ENCODE results near the gene PNLIPRP1. TPM values are rescaled to one million over a fixed set of nuclear protein-coding genes. Genes with fewer than 3 reads are reported as not detected.

PNLIPRP1 gene
- not detected in 3 replicates for total RNA-seq
- long read RNA-seq = 0 reads

- H3K4me3 Mint-ChIP-seq (ENCODE audit: unreplicated experiment) = no peak within 1 kb of the TSS
- no peak for DNase-seq (ENCODE audit: low spot score)
- no peaks in the 10 kb centered on the region for H3K9me3 Mint-ChIP-seq (ENCODE audit: low read depth)
- no peak for TF ChIP-seq CTCF (IDR thresholded peaks at IDR 0.05)
- H3K27ac Mint-ChIP-seq (ENCODE audit: unreplicated experiment) = no peak within 1 kb of the TSS
- H3K4me1 Mint-ChIP-seq (ENCODE audit: low read depth) = no peaks in the 10 kb centered on the region
- peaks cover 6% of the 10 kb centered on the region for H3K27me3 Mint-ChIP-seq (ENCODE audit: low read depth)
- no peaks in the 10 kb centered on the region for H3K36me3 Mint-ChIP-seq (ENCODE audit: low read depth)
These were observed at the start of gene PNLIPRP1 for GRCh38 chr10:116590590-116591444. PNLIPRP1 (plus strand) TSS chr10:116590959; CDS start chr10:116591130, 171 bp downstream.

GRCh38 chr10:116542007-116542677 is 48.6 kb upstream of the PNLIPRP1 start:
- Mint-ChIP-seq H3K27me3 (ENCODE audit: low read depth) (peaks cover 4% of the 10 kb centered on the region), H3K4me1 (ENCODE audit: low read depth) (no peaks in the 10 kb centered on the region), H3K9me3 (ENCODE audit: low read depth) (peaks cover 9% of the 10 kb centered on the region), H3K36me3 (ENCODE audit: low read depth) (no peaks in the 10 kb centered on the region), H3K4me3 (ENCODE audit: unreplicated experiment) (no peak overlapping the region), H3K27ac (ENCODE audit: unreplicated experiment) (no peak overlapping the region)
- no peak for DNase-seq (ENCODE audit: low spot score)
- TF ChIP-seq CTCF (IDR thresholded peaks at IDR 0.05) = no peak

DNA sequence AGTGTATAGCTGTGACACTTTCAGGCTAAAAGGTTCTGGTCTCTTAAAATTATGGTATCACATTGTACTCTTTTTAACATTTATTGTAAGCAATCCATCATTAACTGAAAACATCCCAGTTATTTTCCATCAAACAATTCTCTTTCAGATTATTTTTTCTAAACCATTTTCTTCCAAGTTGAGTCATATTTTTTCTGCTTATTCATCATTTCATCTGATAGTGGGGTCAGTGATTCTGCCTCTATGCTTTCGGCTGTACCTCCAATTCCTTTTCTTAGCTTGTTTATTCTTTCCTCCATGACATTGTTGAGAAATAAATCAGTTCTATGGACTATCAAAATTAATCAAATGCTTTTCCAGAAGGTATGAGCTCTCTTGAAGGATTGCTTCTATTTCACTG is 45.6 kb upstream of the PNLIPRP1 start:
- Mint-ChIP-seq H3K4me1 (ENCODE audit: low read depth) (no peaks in the 10 kb centered on the region), H3K9me3 (ENCODE audit: low read depth) (no peaks in the 10 kb centered on the region), H3K27me3 (ENCODE audit: low read depth) (peaks cover 2% of the 10 kb centered on the region), H3K36me3 (ENCODE audit: low read depth) (no peaks in the 10 kb centered on the region), H3K27ac (ENCODE audit: unreplicated experiment) (no peak overlapping the region), H3K4me3 (ENCODE audit: unreplicated experiment) (no peak overlapping the region)
- no peak for TF ChIP-seq CTCF (IDR thresholded peaks at IDR 0.05)
- no peak for DNase-seq (ENCODE audit: low spot score)

DNA sequence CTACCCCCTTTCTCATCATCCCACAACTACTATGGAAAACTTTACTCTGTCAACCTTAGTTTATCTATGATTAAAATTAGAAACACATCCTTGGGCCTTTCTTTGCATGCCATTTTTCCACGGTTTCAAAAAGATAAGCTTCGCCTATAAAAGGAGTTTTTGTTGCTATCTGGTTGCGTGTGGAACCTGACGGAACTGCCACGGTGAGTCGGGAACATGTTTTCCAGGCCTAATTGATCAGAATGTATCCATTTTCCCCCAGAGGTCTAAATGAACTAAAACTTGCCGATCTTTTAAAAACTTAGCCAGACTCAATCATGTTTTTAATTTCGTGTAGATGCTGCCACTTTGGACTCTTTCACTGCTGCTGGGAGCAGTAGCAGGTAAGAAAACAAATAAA is 45.0 kb upstream of the PNLIPRP1 start, which contains the start of gene PNLIP:
TSS of gene PNLIP (plus strand) at position 176 of the 400 bp plus-strand sequence. CDS start at position 338, 162 bp downstream.
- Mint-ChIP-seq H3K36me3 (ENCODE audit: low read depth) (no peaks in the 10 kb centered on the region), H3K4me1 (ENCODE audit: low read depth) (no peaks in the 10 kb centered on the region), H3K27ac (ENCODE audit: unreplicated experiment) (no peak within 1 kb of the TSS), H3K27me3 (ENCODE audit: low read depth) (peaks cover 1% of the 10 kb centered on the region), H3K9me3 (ENCODE audit: low read depth) (no peaks in the 10 kb centered on the region), H3K4me3 (ENCODE audit: unreplicated experiment) (no peak within 1 kb of the TSS)
- no peak for TF ChIP-seq CTCF (IDR thresholded peaks at IDR 0.05)
- DNase-seq (ENCODE audit: low spot score) = no peak

- Mint-ChIP-seq H3K36me3 (ENCODE audit: low read depth) (no peaks in the 10 kb centered on the region), H3K27ac (ENCODE audit: unreplicated experiment) (no peak overlapping the region), H3K27me3 (ENCODE audit: low read depth) (peaks cover 1% of the 10 kb centered on the region), H3K9me3 (ENCODE audit: low read depth) (no peaks in the 10 kb centered on the region), H3K4me3 (ENCODE audit: unreplicated experiment) (no peak overlapping the region), H3K4me1 (ENCODE audit: low read depth) (no peaks in the 10 kb centered on the region)
- DNase-seq (ENCODE audit: low spot score) = no peak
- no peak for TF ChIP-seq CTCF (IDR thresholded peaks at IDR 0.05)
These were observed 42.5 kb upstream of the PNLIPRP1 start for GRCh38 chr10:116548301-116548700.
